Peyer's patch (tissue), 4 donors: ENCODE data around the gene MAP1LC3A. TPM values are rescaled to one million over a fixed set of nuclear protein-coding genes. Genes with fewer than 3 reads are reported as not detected.
A peak's percentile ranks its signal among the peaks of the same experiment; 100 is the strongest.

Source experiments
- DNase-seq, 3 donors: peaks; one replicate each; pipeline ENCODE4 v3.0.0-alpha.2; 2017 to 2019
- H3K27ac ChIP-seq, 4 donors: fragments of 200-600 bp; sonication (generic); one replicate each; pipeline ENCODE4 v1.5.1; 2016 to 2019
- H3K27me3 ChIP-seq, 2 donors: fragments of 200-600 bp; sonication (generic); one replicate each; pipeline ENCODE4 v1.5.1; 2019
- H3K36me3 ChIP-seq, 3 donors: fragments of 200-600 bp; sonication (generic); one replicate each; pipeline ENCODE4 v1.5.1; 2016 to 2019
- H3K4me1 ChIP-seq, 4 donors: fragments of 200-600 bp; sonication (generic); one replicate each; pipeline ENCODE4 v1.5.1; 2016 to 2019
- H3K4me3 ChIP-seq, 4 donors: fragments of 200-600 bp; sonication (generic); 1 replicate in 3 of 4; 2 replicates in 1 of 4; pipeline ENCODE4 v1.5.1; 2016 to 2019; ENCODE audit warnings: mild to moderate bottlenecking in 1 of 4
- H3K9me3 ChIP-seq, 4 donors: fragments of 200-600 bp; sonication (generic); one replicate each; pipeline ENCODE4 v1.5.1; 2016 to 2019; ENCODE audit warnings: mild to moderate bottlenecking in 1 of 4
- POLR2A ChIP-seq, 2 donors: fragments of 450-650 bp; IDR thresholded peaks; one replicate each; pipeline ENCODE4 v1.5.1; 2017; ENCODE audit warnings: antibody characterized with exemption in 2 of 2, mild to moderate bottlenecking in 2 of 2, moderate library complexity in 2 of 2
- total RNA-seq, 4 donors: library from RNA; depleted of rRNA; stranded (reverse); fragments of >200 nt; gene quantifications; one replicate each; pipeline ENCODE4 v1.1.0, GENCODE V29; 2016
- TF ChIP-seq, protein P1 (sequence below), 6 experiments: fragments of 450-650 bp in 4 of 6; fragments of 200-600 bp in 2 of 6; sonication (generic) in 1 of 6; IDR thresholded peaks; one replicate each; pipeline ENCODE4 v1.5.1; 2017 to 2019; ENCODE audit warnings: antibody characterized with exemption in 6 of 6, mild to moderate bottlenecking in 3 of 6, moderate library complexity in 1 of 6

The MAP1LC3A gene
- total RNA-seq, 4 donors from 2014 or later, result 32.6 to 82.1 (median 68.6) TPM

DNA sequence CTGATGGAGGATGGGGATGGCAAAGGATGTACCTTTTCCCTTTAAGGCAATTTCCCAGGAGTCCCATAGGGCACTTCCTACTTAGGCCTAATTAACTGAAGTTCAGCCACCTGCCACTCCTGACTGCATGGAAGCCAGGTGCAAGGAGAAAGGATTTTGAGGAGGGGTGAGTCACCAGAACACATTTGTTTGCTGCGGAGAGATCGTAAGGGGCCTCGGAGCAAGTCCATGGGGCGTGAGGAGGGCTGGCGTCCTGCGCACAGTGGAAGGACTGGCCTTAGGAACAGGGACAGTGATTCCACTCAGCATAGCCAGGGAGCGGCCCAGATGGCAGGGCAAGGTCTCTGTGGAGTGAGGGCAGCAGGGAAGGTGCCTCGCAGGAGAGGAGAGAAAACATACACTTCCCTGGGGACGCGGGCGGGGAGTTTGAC, 11.8 kb upstream of the MAP1LC3A start:
- peaks cover 0 to 13% (median 0%) of the 10 kb centered on the region in 4 donors for H3K4me1 ChIP-seq
- H3K9me3 ChIP-seq, result no peaks in the 10 kb centered on the region
- peak overlapping the region in 3 of 4 donors; percentile 46 to 77 (median 73) for H3K27ac ChIP-seq
- peak overlapping the region in 3 of 4 donors; percentile 10 to 55 (median 50) for H3K4me3 ChIP-seq
- TF ChIP-seq POLR2A (IDR thresholded peaks at IDR 0.05), result peak; percentile 36 to 46
- TF ChIP-seq, protein P1, sequence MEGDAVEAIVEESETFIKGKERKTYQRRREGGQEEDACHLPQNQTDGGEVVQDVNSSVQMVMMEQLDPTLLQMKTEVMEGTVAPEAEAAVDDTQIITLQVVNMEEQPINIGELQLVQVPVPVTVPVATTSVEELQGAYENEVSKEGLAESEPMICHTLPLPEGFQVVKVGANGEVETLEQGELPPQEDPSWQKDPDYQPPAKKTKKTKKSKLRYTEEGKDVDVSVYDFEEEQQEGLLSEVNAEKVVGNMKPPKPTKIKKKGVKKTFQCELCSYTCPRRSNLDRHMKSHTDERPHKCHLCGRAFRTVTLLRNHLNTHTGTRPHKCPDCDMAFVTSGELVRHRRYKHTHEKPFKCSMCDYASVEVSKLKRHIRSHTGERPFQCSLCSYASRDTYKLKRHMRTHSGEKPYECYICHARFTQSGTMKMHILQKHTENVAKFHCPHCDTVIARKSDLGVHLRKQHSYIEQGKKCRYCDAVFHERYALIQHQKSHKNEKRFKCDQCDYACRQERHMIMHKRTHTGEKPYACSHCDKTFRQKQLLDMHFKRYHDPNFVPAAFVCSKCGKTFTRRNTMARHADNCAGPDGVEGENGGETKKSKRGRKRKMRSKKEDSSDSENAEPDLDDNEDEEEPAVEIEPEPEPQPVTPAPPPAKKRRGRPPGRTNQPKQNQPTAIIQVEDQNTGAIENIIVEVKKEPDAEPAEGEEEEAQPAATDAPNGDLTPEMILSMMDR (IDR thresholded peaks at IDR 0.05), result peak in 3 of 6 experiments; percentile 21 to 30 (median 29)
- peak in 2 of 3 donors; percentile 79 to 82 for DNase-seq
- peaks cover 0 to 8% (median 0%) of the 10 kb centered on the region in 3 donors for H3K36me3 ChIP-seq
- H3K27me3 ChIP-seq, result no peaks in the 10 kb centered on the region

DNA sequence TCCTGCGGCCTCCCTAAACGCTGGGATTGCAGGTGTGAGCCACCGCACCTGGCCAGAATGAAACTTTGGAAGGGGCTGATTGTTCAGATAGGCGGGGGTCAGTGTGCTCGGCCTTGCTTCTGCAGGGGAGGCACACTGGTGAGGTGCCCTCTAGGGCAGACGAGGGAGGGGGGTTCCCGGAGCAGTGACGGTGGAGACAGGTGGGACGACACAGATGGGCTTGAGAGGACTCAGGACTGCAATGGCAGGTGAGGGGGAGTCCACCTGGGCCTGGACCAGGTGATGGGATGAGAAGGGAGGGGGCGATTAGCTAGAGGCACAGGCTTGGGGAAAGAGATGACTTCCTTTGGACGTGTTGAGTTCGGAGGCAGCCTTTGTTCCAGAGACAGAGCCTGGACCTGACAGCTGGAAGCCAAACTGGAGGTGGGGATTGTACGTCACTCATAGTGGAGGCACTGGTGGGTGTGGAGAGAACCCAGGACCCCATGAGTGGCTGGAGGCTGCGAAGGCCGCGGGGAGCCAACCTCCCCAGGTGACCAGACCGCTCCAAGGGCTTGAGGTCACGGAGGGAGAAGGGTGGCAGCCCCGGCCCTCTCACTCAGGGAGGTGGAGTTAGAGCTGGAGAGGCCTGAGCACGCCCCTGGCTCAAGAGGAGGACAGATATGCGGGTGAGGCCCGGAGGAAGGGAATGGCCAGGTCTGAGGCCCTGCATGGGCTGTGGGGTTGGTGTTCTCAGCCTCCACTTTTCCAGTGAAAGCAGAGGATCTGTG, 10.5 kb upstream of the MAP1LC3A start:
- Histone ChIP-seq H3K27ac (no peak overlapping the region), H3K9me3 (no peaks in the 10 kb centered on the region), H3K27me3 (no peaks in the 10 kb centered on the region), H3K4me1 (peaks cover 0 to 13% (median 0%) of the 10 kb centered on the region in 4 donors), H3K4me3 (peak overlapping the region in 2 of 4 donors; percentile 35 to 55), H3K36me3 (no peaks in the 10 kb centered on the region)
- no peak for DNase-seq
- TF ChIP-seq, protein P1 (IDR thresholded peaks at IDR 0.05), result no peak
- no peak for TF ChIP-seq POLR2A (IDR thresholded peaks at IDR 0.05)

DNA sequence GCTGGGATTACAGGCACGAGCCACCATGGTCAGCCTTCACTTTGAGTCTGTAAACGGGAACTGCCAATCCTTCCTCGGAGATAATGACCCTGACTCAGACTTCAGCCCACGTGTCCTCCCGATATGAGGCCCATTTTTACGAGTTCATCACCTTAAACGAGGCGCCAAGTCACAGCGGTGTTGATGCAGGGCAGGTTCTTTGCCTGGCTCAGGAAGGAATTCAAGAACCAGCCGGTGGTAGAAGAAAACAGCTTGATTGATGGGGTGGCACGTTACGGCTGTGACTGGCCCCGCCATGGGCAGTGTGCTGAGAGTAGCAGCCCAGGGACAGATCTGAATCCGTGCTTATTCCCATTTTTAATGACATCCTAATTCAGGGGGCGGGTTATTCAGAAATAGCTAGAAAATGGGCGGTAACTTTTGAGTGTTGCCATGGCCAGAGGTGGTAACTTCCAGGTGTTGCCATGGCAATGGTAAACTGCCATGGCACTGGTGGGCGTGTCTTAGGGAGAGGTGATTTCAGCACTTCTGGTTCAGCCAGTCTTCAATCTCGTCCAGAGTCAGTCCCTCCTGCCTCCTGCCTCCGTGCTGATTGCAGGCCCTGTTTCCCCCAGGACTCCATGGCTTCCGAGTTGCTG, 9.1 kb upstream of the MAP1LC3A start:
- Histone ChIP-seq H3K27me3 (no peaks in the 10 kb centered on the region), H3K27ac (no peak overlapping the region), H3K9me3 (no peaks in the 10 kb centered on the region), H3K4me1 (peaks cover 0 to 4% (median 0%) of the 10 kb centered on the region in 4 donors), H3K36me3 (no peaks in the 10 kb centered on the region), H3K4me3 (no peak overlapping the region)
- no peak for DNase-seq
- TF ChIP-seq, protein P1 (IDR thresholded peaks at IDR 0.05), result no peak
- no peak for TF ChIP-seq POLR2A (IDR thresholded peaks at IDR 0.05)

- H3K36me3 ChIP-seq, result no peaks in the 10 kb centered on the region
- no peaks in the 10 kb centered on the region for H3K9me3 ChIP-seq
- no peaks in the 10 kb centered on the region for H3K4me1 ChIP-seq
- H3K4me3 ChIP-seq, result no peak overlapping the region
- no peaks in the 10 kb centered on the region for H3K27me3 ChIP-seq
- no peak for DNase-seq
- no peak for TF ChIP-seq POLR2A (IDR thresholded peaks at IDR 0.05)
- H3K27ac ChIP-seq, result no peak overlapping the region
Measured at GRCh38 chr20:34549929-34550305, 8.6 kb upstream of the MAP1LC3A start.

GRCh38 chr20:34552569-34552968, 5.9 kb upstream of the MAP1LC3A start:
- H3K36me3 ChIP-seq, result no peaks in the 10 kb centered on the region
- H3K27ac ChIP-seq, result no peak overlapping the region
- no peaks in the 10 kb centered on the region for H3K9me3 ChIP-seq
- H3K4me3 ChIP-seq, result no peak overlapping the region
- H3K27me3 ChIP-seq, result no peaks in the 10 kb centered on the region
- TF ChIP-seq, protein P1 (IDR thresholded peaks at IDR 0.05), result no peak
- no peak for TF ChIP-seq POLR2A (IDR thresholded peaks at IDR 0.05)
- no peak for DNase-seq
- peaks cover 0 to 3% (median under 1%) of the 10 kb centered on the region in 4 donors for H3K4me1 ChIP-seq

DNA sequence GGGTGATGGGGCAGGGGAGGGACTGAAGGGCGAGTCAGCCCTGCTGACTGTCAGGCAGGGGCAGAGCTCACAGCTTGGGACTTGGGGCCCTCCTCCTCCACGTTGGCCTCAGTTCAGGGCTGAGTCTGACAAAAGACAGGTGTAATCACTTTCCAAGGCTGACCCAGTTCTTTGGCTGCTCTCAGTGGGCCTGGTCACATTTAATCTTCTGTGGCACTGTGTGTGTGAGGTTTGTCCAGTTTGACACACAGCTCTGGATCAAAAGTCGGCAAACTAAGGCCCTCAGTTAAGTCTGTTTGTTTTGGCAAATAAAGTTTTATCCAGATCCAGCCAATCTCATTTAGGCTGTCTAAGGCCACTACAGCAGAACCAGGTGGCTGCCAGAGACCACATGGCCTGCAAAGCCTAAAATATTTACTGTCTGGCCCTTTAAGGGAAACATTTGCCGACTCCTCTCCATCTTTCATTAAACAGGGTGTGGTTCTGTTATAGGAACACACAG, 5.1 kb upstream of the MAP1LC3A start:
- no peaks in the 10 kb centered on the region for H3K9me3 ChIP-seq
- H3K27me3 ChIP-seq, result no peaks in the 10 kb centered on the region
- DNase-seq, result no peak
- TF ChIP-seq POLR2A (IDR thresholded peaks at IDR 0.05), result no peak
- TF ChIP-seq, protein P1 (IDR thresholded peaks at IDR 0.05), result no peak
- peaks cover 0 to 6% (median 2%) of the 10 kb centered on the region in 4 donors for H3K4me1 ChIP-seq
- no peak overlapping the region for H3K27ac ChIP-seq
- H3K4me3 ChIP-seq, result no peak overlapping the region
- no peaks in the 10 kb centered on the region for H3K36me3 ChIP-seq
